ENCODE data around the gene EMC8.
"Not testable (repeated sequence)": the region's sequence is repeated elsewhere in the genome, so short reads cannot be mapped to it uniquely, and the experiment has no call there.

EMC8 gene

GRCh38 chr16:85799497-85800320, at the start of gene EMC8, which contains the start of gene COX4I1:
Gene EMC8 (minus strand): TSS chr16:85799544. CDS start chr16:85799295, 249 bp downstream.
Gene COX4I1 (plus strand): TSS chr16:85799695. CDS start chr16:85801206, 1,511 bp downstream.
- FAIRE-seq = no peak

DNA sequence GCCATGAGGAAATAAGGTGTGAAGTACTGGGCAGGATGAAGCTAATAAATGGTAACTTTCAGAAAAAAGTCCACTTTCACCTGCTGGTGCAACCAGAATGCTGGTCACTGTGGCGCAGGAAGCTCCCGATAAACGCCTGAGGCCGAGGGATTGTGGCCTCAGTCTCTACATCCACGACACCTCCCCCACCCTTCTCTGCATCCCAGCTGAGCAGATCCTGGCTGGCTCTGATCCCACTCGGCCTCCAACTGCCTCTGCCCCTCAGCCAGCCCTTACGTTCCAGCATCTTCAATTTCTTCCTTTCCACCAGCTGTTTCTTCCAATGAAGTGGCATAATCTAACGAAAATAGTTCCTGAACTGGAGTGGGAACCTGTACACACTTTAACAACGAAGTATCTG, 49.6 kb upstream of the EMC8 start:
- no peak for FAIRE-seq

DNA sequence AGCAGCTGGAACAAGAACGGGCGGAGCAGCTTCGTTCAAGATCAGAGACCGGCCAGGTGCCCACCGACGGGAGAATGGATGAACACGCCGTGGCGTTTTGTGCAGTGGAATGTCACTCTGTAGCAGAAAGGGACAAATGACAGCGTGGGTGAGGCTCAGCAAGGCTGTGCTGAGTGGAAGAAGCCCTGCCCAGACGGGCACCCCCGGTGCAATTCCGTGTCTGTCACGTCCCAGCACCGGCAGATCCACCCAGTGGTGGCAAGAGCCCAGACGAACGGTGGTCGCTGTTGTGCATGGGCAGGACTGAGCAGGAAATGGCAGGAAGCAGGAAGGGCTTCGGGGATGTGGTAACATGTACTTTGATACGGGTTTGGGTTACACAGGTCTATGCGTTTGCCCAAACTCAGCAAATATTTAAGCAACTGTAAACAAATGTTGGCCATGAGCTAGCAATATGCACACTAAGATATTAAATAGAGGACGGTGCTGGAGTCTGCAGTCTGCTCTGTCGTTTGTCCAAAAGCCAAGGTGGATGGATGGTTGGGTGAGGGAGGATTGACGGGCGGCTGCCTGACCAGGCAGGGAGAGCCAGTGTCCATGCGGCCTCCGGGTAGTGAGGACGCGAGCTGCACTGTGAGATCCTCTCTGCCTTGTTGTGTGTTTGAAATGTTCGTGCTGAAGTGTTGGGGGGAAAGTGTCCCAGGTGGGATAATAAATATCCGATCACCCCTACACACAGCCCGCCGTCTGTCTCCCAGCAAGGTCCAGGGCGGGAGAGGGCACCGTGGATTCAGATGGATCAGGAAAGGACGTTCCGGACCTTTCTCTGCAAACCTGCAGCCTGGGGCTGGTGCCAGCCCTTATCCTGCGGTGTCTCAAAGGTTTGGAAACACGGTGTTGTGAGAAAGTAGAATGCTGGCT, 48.6 kb upstream of the EMC8 start:
- FAIRE-seq = no peak

DNA sequence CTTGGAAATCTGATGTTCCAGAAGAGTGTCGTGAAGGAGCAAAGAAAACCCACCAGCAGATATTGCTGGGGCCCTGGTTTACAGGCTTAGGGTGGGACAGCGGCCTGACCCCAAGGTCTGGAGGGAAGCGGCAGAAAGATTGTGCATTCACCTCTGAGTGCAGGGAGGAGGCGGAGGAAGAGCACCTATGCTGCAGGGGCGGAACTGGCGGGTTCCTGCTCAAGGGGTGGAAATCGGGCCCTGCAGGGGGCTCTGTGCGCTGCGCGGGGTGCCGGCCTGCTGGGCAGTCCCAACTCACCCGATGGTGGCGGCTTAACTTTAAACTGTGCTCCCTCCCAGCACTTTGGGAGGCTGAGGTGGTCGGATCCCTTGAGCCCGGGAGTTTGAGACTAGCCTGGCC, 47.7 kb upstream of the EMC8 start:
- no peak for FAIRE-seq

GRCh38 chr16:85846461-85846860, 47.1 kb upstream of the EMC8 start:
- no peak for FAIRE-seq

- no peak for FAIRE-seq
Measured at GRCh38 chr16:85845266-85845665, 45.9 kb upstream of the EMC8 start.

DNA sequence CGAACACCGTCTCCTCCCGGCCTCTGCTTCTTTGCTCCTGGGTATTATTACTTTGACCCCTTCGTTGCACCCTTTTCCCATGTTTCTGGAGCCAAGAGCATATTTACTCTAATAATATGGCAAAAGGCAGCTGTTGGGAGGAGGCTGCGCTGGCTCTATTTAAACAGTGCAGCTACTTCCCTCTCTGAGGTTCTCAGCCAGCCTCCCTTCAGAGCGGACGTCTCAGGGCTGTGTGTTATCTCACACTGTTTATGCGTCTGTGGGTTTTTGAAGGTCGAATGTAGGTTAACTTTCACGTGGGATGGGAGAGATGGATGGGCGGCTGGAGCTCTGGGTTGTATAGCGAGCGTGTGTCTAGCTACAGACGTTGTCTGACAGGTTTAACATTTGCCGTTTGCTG, 45.4 kb upstream of the EMC8 start:
- FAIRE-seq = no peak

DNA sequence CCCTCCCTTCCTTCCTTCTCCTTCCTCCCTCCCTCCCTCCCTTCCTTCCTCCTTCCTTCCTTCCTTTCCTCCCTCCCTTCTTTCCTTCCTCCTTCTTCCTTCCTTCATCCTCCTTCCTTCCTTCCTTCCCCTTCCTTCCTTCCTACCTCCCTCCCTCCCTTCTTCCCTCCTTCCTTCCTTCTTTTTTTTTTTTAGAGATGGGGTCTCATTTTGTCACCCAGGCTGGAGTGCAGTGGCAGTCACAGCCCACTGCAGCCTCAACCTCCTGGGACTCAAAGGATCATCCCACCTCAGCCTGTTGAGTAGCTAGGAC, 44.8 kb upstream of the EMC8 start:
- FAIRE-seq = no peak

DNA sequence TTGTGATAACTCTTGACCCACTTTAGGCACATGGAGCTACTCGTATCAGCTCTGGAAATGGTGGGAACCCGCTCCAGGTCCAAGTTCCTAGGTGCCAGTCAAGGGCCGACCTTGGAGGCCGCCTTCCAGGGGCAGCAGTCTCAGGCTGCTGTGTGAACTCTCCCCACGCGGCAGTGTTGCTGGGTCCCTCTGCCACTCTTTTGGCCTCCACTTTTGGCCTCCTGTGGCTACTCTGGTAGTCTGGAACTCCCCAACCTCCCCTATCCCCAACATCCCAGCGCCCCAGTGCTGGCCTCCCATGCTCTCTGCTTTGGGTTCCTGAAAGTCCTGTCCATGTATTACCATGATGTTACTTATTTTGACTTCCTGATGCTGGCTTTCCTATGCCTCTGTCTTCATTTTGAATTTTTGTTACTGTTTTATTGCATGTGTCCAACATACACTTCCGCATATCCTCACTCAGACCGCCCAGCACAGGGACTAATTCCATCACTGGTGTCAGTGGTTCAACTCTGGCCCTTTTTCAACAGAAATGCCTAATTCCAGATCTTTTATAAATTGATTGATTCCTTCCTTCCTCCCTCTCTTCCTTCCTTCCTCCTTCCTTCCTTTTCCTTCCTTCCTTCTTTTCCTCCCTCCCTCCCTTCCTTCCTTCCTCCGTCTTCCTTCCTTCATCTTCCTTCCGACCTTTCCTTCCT, 44.3 kb upstream of the EMC8 start:
- no peak for FAIRE-seq

DNA sequence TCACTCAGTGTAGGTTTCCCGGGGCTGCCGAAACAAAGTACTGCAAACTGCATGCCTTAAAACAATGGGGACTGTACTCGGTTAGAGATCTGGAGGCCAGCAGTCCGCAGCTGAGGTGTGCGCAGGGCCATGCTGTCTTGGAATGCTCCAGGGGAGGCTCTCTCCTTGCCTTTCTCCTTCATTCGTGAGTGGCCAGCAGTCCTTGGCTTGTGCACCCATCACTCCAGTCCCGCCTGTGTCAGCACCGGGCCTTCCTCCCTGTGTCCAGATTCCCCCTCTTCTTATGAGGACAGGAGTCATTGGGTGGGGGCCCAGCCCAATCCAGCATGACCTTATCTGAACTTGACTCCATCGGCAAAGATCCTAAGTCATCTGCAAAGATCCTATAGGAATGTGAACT, 43.5 kb upstream of the EMC8 start:
- no peak for FAIRE-seq

DNA sequence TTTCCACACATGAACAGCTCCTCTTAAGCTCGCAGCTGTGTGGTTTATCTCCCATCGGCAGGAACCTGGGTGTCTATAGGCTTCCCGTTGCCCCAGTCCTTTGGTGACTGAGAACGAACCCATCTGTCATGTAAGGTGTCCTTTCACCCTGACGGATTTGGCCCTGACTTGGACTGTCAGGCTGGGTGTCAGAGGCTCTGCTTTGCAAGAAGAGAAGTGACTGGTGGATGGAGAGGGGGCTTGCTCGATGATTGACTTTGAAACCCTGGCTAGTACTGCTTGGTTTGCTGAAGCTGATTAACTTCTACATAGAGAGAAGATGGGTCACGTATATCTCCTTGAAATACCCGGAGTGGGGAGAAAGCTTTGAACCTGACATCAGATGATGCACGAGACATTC, 43.1 kb upstream of the EMC8 start:
- FAIRE-seq = no peak

DNA sequence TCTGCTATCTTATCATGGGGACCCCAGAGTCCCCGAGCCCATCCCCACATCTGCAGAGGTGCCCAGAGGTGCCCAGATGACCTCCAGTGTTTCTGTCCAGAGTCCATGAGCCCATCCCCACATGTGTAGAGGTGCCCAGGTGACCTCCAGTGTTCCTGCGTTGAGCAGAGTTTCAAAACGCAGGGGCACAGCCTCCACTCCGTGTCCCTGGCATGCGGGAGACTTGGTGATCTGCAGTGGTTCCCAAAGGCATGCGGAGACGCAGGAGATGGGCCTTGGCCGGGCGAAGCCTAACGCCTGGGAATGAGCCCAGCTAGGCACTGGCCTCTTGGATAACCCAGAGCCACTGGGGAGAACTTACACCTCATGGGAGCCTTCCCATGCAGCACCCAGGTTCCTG, 41.5 kb upstream of the EMC8 start:
- no peak for FAIRE-seq

- no peak for FAIRE-seq
Measured at GRCh38 chr16:85840395-85840794, 41.1 kb upstream of the EMC8 start.

GRCh38 chr16:85839681-85840240, 40.4 kb upstream of the EMC8 start:
- no peak for FAIRE-seq

GRCh38 chr16:85838876-85839585, 39.7 kb upstream of the EMC8 start:
- FAIRE-seq = no peak

DNA sequence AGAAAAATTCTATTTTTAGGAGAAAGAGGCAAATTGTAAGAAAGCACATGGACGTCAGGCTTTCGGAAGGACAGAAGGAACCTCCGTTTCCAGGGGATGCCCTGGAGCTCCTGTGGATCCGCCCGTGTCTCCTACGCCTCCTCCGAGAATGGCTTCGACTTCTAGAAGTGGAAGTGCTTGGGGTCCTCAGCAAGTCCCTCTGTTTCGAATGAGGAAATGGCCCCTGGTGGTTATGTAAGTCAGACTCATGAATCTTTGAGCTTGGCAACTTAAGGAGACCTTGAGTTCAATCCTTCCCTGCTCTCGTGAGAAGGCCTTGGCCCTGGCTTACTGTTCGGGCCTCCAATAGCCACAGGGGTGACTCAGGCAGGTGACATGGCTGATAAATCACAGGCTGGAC, 39.0 kb upstream of the EMC8 start:
- FAIRE-seq = no peak

- not testable (repeated sequence) for FAIRE-seq
Measured at GRCh38 chr16:85837654-85838053, 38.3 kb upstream of the EMC8 start.

DNA sequence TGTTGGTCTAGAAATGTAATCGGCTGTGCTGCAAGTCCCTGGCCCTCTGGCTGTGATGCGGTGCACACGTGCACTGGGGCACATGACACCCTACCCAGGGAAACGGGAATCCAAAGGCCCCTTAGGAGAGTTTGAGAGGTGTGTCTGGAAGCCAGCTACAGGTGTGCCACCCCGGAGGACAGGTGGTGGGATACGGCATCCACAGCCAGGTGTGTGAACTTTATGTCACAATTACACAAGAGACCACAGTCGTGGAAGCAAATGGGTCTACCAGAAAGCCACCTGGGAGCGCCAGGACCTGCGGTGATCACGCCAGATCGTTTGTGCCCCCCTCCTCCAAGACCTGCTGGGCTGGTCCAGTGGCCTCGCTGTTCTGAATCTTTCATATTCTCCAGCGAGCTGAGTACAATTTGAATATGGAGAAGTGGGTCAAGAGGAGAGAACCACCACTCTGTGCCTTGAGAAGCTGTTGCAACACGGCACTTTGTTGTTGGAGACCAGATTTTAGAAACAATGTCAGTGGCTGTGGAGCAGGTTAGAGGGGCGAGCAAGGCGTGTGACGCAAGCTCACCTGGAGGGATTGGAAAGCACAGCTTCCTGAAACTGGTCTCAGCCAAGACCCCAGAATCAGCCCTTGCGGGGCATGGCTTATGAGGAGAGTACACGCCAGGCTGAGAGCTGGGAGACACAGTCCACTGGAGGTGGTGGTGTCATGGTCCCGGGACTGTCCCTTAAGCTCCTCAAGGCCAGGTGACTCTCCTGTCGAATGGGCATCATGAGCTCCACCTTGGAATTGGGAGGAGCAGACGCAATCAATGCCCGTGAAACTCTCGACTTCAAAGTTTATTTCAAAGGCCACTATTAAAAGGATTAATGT, 37.6 kb upstream of the EMC8 start:
- FAIRE-seq = no peak

DNA sequence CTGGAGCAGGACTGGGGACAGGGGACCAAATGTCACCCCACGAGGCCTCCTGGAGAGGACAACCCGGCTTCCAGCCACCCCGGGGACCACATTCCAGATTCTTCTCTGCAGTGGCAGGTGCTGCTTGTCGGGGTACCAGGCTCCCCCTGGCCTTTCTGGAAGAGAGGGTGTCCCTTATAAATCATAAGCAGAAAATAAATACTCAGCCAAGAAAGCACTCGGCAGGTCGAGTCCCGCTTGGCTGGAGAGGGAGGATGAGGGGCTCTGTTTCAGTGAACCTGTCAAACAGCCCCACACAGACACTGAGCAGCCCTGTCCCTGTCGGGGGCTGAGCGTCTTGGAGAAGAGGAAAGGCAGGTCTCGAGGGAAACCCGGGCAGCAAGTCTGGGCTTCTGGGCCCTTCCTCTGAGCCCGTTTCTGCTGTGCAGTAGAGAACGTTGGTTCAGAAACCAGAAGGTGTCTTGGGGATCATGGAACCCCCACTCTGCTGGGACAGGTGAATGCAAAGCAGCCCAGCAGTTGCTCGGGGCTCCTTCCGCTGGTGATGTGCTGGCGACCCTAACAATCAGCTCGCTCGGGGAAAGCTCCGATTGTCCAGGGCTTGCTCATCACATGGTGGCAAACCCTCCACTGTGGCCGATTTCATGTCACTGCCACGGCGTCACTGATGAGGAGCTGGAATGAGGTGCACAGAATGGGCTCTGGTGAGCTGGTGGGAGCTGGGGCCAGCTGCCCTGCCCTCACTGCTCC, 36.8 kb upstream of the EMC8 start:
- FAIRE-seq = no peak

- FAIRE-seq = no peak
Measured at GRCh38 chr16:85835227-85835751, 35.9 kb upstream of the EMC8 start.

Measured in A204.1 (cell line).